ENCODE measurements around the gene OGFRL1. TPM values are rescaled to one million over a fixed set of nuclear protein-coding genes. Genes with fewer than 3 reads are reported as not detected.

OGFRL1 gene
- total RNA-seq, 1 donor from 2014 or later = 7.5 TPM

GRCh38 chr6:71317441-71317840 lies 28.8 kb downstream of the OGFRL1 start:
- no peak overlapping the region for H3K27ac ChIP-seq
- no peak for DNase-seq (ENCODE audit: low spot score)
- no peak overlapping the region for H3K9ac ChIP-seq
- no peaks in the 10 kb centered on the region for H3F3A ChIP-seq (ENCODE audit: low read depth)
- no peak overlapping the region for H3K4me3 Mint-ChIP-seq
- no peak overlapping the region for H3K4me3 ChIP-seq
- H3K4me1 Mint-ChIP-seq = no peaks in the 10 kb centered on the region
- H3K36me3 Mint-ChIP-seq = peaks cover 4% of the 10 kb centered on the region
- H3K27me3 ChIP-seq = no peaks in the 10 kb centered on the region
- no peak overlapping the region for H2AFZ ChIP-seq (replicated peaks)
- no peaks in the 10 kb centered on the region for H3K36me3 ChIP-seq
- H4K20me1 ChIP-seq (ENCODE audit: low read depth) = no peaks in the 10 kb centered on the region
- H3K9me3 ChIP-seq (ENCODE audit: low read depth) = no peaks in the 10 kb centered on the region
- H3K79me2 ChIP-seq (ENCODE audit: low read depth) = no peaks in the 10 kb centered on the region
- TF ChIP-seq EZH2 (IDR thresholded peaks at IDR 0.05) (no peak), EZH2phosphoT487 (IDR thresholded peaks at IDR 0.05) (no peak)
- TF ChIP-seq, protein P1, sequence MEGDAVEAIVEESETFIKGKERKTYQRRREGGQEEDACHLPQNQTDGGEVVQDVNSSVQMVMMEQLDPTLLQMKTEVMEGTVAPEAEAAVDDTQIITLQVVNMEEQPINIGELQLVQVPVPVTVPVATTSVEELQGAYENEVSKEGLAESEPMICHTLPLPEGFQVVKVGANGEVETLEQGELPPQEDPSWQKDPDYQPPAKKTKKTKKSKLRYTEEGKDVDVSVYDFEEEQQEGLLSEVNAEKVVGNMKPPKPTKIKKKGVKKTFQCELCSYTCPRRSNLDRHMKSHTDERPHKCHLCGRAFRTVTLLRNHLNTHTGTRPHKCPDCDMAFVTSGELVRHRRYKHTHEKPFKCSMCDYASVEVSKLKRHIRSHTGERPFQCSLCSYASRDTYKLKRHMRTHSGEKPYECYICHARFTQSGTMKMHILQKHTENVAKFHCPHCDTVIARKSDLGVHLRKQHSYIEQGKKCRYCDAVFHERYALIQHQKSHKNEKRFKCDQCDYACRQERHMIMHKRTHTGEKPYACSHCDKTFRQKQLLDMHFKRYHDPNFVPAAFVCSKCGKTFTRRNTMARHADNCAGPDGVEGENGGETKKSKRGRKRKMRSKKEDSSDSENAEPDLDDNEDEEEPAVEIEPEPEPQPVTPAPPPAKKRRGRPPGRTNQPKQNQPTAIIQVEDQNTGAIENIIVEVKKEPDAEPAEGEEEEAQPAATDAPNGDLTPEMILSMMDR (IDR thresholded peaks at IDR 0.05) = no peak
- no peak overlapping the region for H3K27ac Mint-ChIP-seq
- H3K9me3 Mint-ChIP-seq = peaks cover 8% of the 10 kb centered on the region
- H3K4me2 ChIP-seq = no peak overlapping the region
- H3K27me3 Mint-ChIP-seq (ENCODE audit: insufficient read depth, low read depth) = no peaks in the 10 kb centered on the region
- no peaks in the 10 kb centered on the region for H3K4me1 ChIP-seq

- TF ChIP-seq, protein P1 (IDR thresholded peaks at IDR 0.05) = no peak
- TF ChIP-seq EZH2phosphoT487 (IDR thresholded peaks at IDR 0.05) (no peak), EZH2 (IDR thresholded peaks at IDR 0.05) (no peak)
- H4K20me1 ChIP-seq (ENCODE audit: low read depth) = no peaks in the 10 kb centered on the region
- H3K36me3 Mint-ChIP-seq = peaks cover 4% of the 10 kb centered on the region
- H3K79me2 ChIP-seq (ENCODE audit: low read depth) = no peaks in the 10 kb centered on the region
- H3K9me3 Mint-ChIP-seq = peaks cover 8% of the 10 kb centered on the region
- DNase-seq (ENCODE audit: low spot score) = no peak
- no peaks in the 10 kb centered on the region for H3K27me3 Mint-ChIP-seq (ENCODE audit: insufficient read depth, low read depth)
- no peak overlapping the region for H3K27ac ChIP-seq
- no peak overlapping the region for H3K27ac Mint-ChIP-seq
- H3K4me3 ChIP-seq = no peak overlapping the region
- no peak overlapping the region for H3K9ac ChIP-seq
- no peak overlapping the region for H3K4me2 ChIP-seq
- H3K27me3 ChIP-seq = no peaks in the 10 kb centered on the region
- H3K4me1 ChIP-seq = peaks cover 8% of the 10 kb centered on the region
- H3K9me3 ChIP-seq (ENCODE audit: low read depth) = no peaks in the 10 kb centered on the region
- no peaks in the 10 kb centered on the region for H3F3A ChIP-seq (ENCODE audit: low read depth)
- no peak overlapping the region for H3K4me3 Mint-ChIP-seq
- H2AFZ ChIP-seq (replicated peaks) = no peak overlapping the region
- no peaks in the 10 kb centered on the region for H3K36me3 ChIP-seq
- peaks cover 7% of the 10 kb centered on the region for H3K4me1 Mint-ChIP-seq
Measured at GRCh38 chr6:71320041-71320440, 31.4 kb downstream of the OGFRL1 start.

DNA sequence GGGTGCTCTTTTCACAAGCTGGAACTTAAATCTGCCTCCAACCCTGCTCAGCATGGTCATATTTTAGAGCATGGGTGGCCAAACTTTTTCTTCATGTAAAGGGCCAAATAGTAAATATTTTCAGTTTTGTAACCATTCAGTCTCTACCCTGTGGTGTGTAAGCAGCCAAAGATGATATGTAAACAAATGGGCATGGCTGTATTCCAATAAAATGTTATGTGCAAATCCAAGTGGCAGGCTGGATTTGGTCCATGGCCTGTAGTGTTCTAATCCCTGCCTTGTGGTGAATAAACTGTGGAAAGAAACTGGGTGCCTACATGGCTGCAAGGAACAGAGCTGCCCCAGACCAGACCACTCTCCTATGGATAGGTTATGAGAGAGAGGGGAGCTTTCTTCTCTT lies 32.7 kb downstream of the OGFRL1 start:
- Mint-ChIP-seq H3K27me3 (ENCODE audit: insufficient read depth, low read depth) (no peaks in the 10 kb centered on the region), H3K36me3 (peaks cover 7% of the 10 kb centered on the region), H3K9me3 (peaks cover 8% of the 10 kb centered on the region), H3K27ac (no peak overlapping the region), H3K4me3 (no peak overlapping the region), H3K4me1 (peaks cover 7% of the 10 kb centered on the region)
- H3K4me1 ChIP-seq = peaks cover 8% of the 10 kb centered on the region
- TF ChIP-seq EZH2 (IDR thresholded peaks at IDR 0.05) (no peak), EZH2phosphoT487 (IDR thresholded peaks at IDR 0.05) (no peak)
- TF ChIP-seq, protein P1 (IDR thresholded peaks at IDR 0.05) = no peak
- H3K9ac ChIP-seq = no peak overlapping the region
- no peak overlapping the region for H3K4me3 ChIP-seq
- no peaks in the 10 kb centered on the region for H3F3A ChIP-seq (ENCODE audit: low read depth)
- H3K27ac ChIP-seq = no peak overlapping the region
- H4K20me1 ChIP-seq (ENCODE audit: low read depth) = no peaks in the 10 kb centered on the region
- H3K4me2 ChIP-seq = no peak overlapping the region
- no peaks in the 10 kb centered on the region for H3K9me3 ChIP-seq (ENCODE audit: low read depth)
- H3K27me3 ChIP-seq = no peaks in the 10 kb centered on the region
- no peaks in the 10 kb centered on the region for H3K36me3 ChIP-seq
- DNase-seq (ENCODE audit: low spot score) = no peak
- H2AFZ ChIP-seq (replicated peaks) = no peak overlapping the region
- H3K79me2 ChIP-seq (ENCODE audit: low read depth) = no peaks in the 10 kb centered on the region

Data from neural progenitor cell (in vitro differentiated cells).